HPDE6-E6E7 (cell line): ENCODE results near the gene ANGPTL2.
"Not testable (repeated sequence)": the region's sequence is repeated elsewhere in the genome, so short reads cannot be mapped to it uniquely, and the experiment has no call there.

ENCODE experiments used
- DNase-seq: peaks from one replicate; pipeline ENCODE4 v3.0.0; 2011; ENCODE audit warnings: missing footprints; ENCODE audit errors: extremely low spot score

ANGPTL2 gene

DNA sequence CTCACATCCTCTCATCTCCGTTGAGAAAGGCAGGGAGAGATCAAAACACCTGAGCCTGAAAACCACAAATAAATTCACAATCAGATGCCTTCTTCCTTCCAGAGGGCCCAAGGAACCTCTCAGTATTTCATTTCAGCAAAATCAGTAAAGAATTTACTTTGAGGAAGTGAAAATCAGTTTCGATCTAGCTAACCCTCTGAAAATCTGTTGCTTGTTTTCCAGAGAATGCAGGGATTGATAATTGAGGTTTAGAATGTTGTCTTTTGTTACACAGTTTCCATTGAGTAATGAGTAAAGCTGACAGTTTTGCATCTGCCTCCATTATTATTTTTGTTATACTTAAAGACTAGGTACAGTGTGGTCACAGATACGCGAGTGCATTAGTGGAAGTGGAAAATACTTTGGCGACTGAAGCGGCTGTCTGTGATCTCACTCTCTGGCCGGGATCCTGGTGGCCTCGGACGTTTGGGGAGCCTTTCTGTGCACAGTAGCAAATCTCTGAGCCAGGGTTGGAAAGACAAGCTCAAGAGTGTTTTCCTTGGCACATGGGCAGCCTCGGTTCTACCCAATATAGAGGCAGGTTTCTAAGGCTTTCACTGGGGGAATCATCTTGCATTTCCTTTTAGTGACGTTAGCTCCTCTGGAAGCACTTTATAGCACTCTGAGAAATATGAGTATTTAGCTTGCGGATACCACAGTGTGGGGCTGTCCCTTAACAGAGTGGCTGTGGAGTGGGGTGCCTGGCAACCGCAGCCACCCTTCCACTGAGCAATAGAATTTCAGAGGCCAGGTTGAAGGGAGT lies 32.2 kb upstream of the ANGPTL2 start:
- no peak for DNase-seq

DNA sequence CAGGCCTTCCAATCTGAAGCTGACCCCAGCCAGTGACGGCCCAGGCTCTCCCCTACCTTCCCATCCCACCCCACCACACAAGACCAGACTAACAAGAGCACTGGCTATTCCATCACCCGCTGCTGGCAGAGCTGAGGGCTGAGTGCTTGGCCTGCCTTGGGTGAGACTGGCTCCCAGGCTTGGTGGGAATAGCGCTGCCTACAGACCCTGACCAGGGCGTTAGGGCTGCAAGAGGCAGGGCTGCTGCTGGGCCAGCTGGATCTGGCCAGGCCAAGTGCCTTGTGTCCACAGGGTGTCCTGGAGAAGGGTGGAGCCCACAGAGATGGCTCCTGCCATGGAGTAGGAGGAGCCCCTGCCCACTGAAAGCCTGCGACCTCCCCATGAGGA lies 31.6 kb upstream of the ANGPTL2 start:
- DNase-seq: no peak

DNA sequence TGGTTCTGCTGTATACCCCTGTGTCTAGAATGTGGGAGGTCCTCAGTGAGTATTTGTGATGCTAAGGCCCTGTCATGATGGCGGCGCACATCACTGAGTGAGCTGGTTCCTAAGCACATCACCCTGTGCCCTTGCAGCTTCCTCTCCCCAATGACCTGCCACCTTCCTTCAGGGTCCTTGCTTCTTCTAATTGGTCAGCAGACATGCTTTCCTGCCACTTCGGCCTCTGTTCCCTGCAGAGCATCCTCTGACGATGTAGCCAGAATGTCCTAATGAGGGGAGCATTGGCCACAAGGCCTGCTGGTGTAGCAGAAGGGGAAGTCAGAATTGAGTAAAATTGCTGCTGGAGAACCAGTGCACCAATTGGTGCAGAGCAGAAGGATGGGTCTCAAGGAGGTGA lies 31.1 kb upstream of the ANGPTL2 start:
- DNase-seq: no peak

DNA sequence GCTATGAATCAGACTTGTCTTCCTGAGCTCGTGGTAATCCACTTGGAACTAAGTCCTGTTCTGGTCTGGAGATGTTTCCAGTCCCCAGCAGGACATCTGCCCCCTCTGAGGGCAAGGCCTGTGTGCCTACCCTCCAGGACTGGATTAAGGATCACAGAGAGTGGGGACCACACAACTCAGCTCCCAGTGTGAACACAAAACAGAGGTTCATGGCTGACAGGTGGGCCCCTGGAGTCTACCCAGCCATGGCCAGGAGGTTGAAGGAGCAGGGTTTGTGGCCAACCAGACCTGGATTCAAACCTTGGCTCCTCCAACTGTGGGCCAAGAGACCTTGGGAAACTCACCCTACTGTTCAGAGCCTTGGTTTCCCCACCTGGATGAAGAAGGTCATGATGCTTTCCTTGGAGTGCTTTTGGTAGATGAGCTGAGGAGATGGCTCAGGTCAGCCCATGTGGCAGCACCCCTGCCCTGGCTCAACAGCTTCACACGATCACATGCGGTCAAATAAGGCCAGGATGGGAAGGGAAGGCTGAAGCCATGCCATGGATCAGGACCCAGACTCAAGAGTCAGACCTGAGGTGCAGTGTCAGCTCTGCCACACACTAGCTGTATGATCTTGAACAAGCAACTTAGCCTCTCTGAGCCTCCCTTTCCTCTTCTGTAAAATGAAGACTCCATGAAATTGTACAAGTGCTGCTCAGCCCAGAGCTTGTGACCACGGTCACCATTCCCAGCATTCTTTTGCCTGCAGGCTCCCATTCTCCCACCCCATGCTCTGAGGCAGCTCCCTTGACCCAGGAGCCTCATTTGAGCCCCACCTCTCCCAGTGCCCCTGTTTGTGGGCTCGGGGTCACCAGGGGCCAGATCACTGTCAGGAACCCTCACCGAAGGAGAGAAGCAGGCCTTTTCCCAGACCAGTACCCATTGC lies 27.3 kb upstream of the ANGPTL2 start:
- no peak for DNase-seq

DNA sequence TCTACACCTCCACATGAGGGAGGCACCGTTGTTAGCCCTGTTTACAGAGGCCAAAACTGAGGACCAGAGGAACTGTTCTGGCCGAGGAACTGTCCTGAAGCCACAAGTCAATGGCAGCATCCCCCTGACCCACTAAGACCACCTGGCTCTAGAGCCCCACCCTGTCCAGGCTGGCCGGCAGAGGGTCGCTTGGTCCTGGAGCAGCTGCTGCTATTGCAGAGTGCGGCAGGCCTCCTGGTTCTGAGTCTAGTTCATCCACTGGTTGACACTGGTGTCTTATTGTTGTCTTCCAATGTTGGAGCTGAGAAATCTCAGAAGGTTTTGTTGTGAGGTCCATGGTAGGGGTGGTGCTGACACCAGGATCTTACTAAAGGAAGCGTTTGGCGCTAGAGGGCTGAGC lies 26.6 kb upstream of the ANGPTL2 start:
- DNase-seq: no peak

DNA sequence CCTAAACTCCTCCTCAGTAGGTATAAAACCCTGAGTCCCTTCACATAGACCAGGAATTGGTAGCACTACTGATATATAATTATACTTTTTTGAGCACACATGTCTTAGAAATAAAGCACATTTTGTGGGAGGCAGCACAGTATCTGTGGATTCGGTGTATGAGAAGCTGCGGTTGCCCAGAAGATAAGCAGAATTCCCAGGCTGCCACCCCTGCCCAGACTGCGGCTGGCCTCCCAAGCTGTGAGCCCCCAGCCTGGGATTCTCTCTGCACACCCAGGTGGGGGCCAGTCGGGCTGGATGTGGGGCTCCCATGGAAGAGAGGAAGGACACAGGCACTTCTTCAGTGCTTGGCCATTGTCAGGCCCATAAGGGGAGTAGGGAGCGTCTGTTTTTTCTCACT lies 25.6 kb upstream of the ANGPTL2 start:
- no peak for DNase-seq

DNA sequence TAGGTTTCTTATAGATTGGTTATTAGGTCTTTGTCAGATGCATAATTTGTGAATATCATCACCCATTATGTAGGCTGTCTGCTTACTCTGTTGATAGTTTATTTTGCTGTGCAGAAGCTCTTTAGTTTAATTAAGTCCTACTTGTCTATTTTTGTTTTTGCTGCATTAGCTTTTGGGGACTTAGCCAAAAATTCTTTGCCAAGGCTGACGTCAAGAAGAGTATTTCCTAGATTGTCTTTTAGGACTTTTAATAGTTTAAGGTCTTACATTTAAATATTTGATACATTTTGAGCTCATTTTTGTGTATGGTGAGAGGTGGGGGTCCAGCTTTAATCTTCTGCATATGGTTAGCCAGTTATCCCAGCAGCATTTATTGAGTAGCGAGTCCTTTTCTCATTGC lies 24.8 kb upstream of the ANGPTL2 start:
- DNase-seq: no peak

DNA sequence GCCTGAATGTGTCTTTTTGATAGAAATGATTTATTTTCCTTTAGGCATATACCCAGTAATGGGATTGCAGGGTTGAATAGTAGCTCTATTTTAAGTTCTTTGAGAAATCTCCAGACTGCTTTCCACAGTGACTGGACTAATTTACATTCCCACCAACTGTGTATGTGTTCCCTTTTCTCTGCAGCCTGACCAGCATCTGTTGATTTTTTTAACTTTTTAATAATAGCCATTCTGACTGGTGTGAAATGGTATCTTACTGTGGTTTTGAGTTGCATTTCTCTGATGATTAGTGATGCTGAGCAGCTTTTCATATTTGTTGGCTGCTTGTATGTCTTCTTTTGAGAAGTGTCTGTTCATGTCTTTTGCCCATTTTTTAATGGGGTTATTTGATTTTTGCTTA lies 24.4 kb upstream of the ANGPTL2 start:
- not testable (repeated sequence) for DNase-seq

DNA sequence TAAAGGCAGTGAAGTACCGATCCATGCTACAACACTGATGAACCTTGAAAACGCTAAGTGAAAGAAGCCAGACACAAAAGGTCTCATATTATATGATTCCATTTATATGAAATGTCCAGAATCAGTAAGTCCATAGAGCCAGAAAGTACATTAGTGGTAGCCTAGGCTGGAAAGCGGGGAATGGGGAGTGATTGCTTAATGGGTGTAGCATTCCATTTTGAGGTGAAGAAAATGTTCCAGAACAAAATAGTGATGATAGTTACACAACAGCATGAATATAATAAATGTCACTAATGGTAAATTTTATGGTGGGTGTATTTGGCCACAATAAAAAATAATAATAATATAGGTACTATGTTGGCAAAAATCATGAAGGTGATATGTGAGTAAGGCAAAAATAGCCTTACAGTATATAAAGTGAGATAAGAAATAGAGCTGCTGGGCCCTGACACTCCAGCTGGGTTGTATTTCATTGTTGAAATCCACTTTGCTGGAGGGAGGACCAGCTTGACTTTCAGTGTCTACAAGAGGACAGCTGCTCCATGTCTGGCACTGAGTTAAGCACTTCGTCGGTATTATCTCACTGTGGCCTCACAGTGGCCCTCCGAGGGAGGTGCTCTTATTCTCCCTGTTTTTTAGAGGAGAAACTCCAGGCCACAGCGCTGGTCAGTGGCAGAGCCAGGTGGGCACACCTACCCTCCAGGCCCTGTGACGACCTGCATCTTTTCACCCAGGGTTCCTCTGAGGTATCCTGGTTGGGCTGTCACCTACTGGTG lies 22.4 kb upstream of the ANGPTL2 start:
- no peak for DNase-seq

DNA sequence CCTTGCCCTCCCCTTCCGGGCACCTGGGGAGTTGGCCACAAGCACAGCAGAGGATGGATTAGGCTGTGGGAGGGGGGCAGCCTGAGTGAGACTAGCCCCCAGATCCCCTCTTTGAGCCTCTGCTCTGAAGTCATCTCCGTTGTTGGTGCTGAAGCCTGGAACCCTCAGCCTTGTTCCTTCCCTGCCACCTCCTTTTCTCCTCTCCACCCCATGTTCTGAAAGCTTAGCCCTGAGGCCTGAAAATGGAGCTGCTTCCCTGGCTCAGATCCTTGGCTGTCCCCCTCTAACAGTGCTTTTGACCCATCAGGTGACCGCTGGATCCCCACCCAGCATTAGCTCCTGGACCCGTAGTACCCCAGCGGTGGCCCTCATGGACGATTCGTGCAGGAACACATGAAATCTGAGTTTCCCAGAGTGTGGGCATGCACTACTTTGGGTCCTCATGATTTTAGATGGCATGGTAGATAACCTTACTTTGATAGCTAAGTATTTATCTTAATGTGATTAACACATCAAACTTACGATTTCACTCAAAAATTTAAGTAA lies 21.6 kb upstream of the ANGPTL2 start:
- DNase-seq: no peak

DNA sequence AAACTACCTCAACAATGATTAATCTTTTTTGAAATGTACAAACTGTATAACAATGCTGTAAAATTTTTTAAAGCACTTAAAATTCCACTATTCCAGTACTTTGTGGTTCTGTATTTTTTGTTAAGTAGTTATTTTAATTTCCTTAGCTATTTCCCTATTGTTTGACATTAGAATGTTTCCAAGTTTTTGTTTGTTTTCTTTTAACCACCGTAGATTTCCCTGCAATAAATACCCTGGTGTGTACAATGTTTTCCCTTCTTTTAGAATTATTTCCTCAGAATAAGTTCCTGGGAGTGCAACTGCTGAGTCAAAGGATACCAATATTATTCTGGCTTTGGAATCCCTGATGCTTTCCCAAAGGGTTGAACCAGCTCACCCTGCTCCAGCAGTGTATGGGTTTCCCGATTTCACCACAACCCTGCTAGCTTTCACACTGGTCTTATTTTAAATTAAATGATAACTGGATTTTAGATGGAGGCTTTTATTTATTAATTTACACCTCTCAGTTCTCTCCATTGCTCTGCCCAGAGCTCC lies 20.6 kb upstream of the ANGPTL2 start:
- DNase-seq: no peak

DNA sequence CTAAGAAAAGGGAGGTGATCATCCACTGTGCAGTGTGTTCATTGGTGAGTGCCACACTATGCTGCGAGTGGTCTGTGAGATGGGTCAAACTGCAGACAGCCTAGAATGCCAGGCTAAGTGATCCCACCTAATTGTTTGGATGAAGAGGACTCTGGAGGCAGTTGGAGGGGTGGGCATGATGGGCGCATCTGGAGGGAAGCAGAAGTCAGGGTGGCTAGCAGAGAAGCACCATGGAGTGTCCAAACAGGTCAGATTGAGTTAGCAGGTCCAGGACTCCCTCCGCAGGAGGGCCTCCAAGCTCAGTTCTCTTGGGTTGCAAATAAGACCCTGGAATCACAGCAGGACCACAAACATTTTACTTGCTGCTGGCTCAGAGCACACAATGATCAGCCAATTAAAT lies 19.9 kb upstream of the ANGPTL2 start:
- DNase-seq: no peak

DNA sequence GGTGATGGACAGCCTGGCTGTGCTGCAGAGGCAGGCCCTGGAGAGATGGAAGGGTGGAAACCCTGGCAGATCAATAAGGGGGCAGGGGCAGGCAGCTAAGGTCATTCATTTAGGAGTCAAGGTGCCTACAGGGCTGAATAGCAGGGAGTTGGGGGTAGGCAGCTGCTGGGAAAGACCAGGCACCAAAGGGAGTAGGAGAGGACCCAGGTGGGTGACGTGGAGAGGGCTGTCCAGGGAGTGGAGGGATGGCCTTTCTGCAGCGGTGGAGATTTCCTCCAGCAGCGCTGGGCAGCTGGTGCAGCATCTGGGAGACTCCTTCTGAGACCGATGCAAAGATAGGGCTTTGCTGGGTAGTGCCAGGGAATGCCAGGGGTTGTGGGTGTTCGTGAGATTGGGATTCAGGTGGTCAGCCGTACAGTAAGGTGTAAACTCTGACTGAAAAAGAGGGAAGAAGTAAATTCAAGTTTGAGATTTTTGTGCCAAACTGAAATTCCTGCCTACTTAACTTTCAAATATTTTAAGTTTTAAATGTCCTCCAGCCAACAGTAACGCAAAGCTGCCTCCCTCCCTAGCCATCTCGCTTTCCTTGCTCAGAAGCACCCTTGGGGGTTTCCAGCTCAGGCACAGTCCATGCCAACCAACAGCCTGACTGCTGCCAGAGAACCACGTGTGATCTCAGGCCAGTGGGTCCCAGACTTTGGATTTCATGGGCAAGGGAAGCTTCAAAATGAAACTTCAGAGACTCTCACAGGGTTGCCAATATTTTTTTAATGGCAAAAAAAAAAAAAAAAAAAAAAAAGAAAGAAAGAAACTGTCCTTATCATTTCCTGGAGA lies 18.6 kb upstream of the ANGPTL2 start:
- DNase-seq: no peak

DNA sequence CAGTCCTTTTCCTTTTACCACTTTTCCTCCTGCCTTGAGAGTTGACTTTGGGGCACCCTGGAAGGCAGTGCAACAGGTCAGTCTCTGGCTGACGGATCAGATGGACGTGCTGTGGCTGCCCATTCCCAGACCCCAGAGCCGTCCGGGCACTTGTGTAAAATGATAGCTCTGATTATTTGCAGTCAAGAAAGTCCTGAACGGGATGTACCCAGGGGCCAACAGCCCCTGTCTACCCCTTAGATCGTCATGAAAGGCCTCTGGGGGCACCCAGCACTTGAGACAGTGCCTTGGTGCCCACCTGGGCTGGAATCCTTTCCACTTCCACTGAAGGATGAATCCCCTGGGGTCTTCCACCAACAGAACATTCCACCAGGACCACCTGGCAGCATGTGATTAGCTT lies 17.7 kb upstream of the ANGPTL2 start:
- DNase-seq: no peak

DNA sequence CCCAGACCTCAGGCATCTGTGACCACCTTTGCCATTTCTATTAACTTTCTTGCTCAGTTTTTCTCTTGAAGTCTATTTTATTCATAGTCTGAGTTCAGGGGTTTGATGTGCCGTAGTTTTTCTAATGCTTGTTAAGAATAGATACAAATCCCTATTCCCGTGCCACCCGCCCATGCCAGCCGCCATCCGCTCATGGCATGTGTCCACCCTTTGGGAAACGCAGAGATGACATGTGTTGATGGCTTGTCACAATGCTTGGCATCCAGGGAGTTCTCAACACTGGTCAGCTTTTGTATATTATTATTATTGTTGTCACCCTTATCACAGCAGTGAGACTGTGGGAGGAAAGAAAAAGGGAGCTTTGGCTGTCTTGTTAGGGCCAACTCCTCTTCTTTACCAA lies 17.3 kb upstream of the ANGPTL2 start:
- no peak for DNase-seq

DNA sequence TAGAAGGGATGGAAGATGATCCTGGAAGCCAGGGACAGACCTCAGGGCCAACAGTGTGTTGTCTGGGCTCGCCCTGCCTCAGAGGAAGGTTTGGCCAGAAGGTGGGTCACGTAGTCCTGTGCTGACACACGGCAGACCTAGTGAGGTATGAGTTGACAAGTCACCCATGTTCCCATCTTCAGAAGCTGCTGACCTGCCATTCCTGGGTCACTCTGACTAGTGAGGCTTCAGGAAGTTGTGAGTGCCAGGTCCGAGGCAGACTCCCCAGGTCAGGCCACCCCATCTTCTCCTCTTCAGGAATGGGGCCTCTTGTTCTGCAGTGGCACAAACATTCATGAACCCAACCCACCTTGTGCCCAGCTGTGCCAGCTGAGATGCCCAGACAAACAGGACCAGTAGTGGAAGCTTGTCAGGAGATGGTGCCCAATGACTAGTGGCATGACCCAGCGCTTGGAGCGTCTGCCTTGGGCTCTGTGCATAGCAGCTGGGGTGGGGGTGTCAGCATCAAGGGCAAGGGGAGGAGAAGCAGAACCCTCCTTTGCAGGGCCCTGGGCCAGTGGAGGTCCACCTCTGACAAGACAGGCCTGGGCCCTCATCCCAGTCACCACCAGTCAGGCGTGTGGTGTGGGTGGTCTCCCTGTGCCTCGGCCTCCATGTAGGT lies 16.8 kb upstream of the ANGPTL2 start:
- no peak for DNase-seq

DNA sequence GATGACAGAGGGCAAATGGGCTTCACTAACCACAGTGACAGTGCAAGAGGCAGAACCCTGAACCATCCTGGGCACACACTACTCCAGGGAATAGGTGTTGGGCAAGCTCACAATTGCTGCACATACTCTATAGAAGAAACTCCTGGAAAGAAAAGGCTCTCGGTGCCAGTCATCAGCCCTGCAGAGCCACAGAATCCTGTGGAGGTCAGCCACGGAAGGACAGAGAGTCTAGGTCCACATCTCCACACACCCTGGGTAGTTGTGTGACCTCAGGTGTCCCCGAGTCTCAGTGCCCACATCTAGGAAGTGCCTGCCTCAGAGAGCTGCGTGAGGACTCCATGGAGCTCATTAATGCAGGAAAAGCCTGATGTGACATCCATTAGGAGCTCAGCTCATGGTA lies 16.0 kb upstream of the ANGPTL2 start:
- no peak for DNase-seq

DNA sequence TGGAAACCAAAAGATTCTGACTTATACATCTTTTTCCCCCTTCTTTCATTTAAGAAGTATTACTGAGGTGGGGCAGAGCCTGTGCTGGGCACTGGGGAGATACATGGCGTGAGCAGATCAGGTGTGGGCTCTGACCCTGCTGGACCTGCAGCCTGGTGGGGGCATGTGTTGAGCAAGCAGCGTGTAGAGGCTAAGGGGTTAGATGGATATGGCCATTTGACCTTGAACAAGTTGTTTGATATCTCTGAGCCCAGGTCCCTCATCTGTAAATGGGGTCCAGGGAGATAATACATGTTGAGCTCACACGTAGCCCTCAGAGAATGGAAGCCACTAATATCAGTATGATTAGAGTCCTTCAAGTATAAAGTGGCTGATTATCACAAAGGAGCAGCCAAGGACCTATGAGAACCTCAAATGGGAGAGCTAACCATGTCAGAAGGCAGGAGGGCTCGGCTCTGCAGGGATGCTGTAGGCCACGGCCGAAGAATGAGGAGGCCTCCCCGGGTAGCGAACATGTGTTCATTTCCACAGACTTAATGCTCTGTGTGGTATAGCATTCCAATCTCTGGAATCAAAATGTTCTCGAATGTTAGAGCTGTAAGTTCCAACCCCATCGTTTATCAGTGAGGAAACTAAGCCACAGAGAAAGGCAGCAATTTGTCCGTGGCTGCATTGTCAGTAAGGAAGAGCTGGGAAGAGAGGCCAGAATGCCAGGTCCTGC lies 15.4 kb upstream of the ANGPTL2 start:
- no peak for DNase-seq

DNA sequence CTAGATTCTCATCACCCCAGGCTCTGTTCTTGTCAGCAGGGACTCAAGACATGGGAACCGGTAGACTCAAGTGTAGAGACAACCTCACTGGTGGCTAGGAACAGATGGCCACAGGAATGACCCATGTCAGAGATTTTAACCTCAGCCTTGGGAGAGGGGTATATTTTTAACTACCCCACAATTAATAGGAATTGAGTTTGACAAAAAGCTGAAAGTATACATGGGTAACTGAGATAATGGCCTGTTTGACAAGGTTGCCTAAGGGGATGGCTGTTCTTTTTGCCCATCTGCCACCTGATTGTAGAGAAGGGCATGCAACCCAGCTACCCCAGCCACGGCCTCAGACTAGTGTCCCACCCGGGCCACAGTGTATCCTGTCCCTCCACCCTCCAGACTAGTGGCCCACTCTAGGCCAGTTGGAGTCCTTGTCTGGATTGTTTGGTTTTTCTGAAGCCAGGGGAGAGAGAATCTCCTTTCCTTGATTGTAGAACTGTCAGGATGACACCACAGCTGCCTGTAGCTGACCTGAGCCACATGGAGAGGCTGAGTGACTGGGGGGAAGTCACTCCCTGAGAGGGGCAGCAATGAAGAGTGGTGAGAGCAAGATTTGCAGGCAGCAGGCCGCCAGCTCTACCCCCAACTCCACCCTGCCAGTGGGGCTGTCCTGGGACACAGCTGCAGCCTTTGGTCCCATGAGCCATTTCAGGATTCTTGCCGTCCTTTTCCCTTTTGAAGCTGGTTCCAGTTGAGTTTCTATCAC lies 14.6 kb upstream of the ANGPTL2 start:
- no peak for DNase-seq
